COLO668 (cell line): ENCODE data around the gene KIAA1328.
"Not testable (repeated sequence)": the region's sequence is repeated elsewhere in the genome, so short reads cannot be mapped to it uniquely, and the experiment has no call there.

Experiments used
- DNase-seq: peaks from one replicate; lab custom pipeline; 2025; ENCODE audit not compliant: unreplicated experiment; lab: John Stamatoyannopoulos, UW

KIAA1328 gene

DNA sequence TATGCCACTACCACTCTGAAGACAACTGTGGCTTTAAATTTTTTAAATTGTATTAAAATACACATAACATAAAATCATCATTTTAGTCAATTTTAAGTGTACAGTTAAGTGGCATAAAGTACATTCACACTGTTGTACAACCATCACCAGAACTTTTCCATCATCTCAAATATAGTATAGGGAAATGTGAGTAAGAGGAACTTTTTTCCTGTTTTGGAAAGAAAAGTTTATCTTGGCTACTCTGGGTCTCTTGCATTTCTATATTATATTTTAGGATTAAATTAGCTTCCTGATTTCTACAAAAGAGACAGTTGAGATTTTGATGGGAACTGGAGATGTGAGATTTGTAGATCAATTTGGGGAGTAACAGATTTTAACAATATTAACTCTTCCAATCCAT is 3.4 kb upstream of the KIAA1328 start:
- DNase-seq: no peak

DNA sequence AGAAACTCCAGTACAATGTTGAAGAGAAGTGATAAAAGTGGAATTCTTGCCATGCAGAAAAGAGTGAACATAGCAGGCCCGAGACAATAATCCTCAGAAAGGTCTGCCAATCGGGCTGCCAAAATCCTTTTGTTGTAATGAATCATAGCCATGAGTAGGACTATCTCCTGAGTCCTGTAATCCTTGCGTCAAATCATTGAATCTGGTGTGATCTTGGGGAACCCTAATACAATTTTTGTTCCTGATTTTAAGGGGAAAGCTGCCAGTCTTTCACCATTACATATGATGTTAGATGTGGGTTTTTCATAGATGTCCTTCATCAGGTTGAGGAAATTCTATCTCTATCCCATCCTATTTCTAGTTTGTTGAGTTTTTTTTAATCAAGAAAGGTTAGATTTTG is 2.4 kb upstream of the KIAA1328 start:
- no peak for DNase-seq

DNA sequence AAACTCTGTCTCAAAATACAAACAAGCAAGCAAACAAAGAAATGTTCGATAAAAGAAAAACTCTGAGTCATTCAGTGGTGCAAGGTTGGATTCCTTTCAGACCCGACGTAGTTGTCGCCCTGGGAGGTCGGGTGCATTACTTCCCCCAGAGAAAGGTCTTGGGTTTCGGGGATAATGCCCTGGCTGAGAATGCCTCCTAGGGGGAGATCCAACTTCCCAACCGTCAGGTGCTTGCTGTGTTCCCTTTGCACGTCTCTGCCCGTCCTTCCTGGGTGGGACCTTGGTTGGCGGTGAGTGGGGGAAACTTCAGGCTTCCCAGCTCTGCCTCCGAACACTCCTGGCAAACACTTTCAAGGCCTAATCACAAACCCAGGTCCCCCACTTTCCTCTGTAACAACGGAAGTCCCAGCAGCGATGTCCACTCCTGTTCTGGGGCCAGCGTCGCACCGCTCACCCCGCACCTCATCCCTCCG is 734 bp upstream of the KIAA1328 start:
- peak; percentile 58 for DNase-seq

- no peak for DNase-seq
Observed at GRCh38 chr18:36829362-36830157, 633 bp downstream of the KIAA1328 start.

GRCh38 chr18:36830158-36830495 is 1.2 kb downstream of the KIAA1328 start:
- DNase-seq: no peak

DNA sequence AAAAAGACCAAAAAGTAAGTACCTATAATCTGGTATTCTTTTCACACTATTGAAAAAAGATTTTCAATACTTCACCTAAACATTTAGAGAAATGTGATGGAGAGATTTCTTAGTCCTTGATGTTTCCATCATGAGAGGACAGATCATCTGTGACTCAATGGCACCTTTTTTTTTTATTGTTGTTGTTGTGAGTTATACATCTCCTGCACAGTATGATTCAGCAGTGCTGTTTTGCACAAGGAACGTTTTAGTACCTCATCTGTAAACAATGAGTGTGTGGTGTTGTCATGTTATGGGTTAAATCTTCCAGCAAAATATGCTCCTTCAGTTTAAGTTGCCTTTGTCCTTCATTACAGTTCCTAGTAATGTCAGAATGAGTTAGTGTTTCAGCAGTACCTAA is 2.2 kb downstream of the KIAA1328 start:
- DNase-seq: no peak

DNA sequence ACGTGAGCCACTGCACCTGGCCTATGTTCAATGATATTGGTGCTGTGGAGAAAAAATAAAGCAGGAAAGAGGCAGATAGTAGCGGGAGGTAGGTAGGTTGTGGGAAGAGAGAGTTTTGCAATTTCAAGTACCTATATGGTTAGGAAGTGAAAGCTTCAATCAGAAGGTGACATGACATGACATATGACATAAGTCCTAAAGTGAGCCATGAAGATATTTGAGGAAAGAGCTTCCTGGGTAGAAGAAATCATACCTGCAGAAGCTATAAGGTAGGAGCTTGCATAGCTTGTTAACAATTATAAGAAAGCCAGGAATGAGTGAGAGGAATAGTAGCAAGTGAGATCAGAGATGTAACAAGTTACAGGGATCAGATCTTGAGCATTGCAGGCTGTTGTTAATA is 4.2 kb downstream of the KIAA1328 start:
- no peak for DNase-seq

- no peak for DNase-seq
Observed at GRCh38 chr18:36835927-36836326, 7.0 kb downstream of the KIAA1328 start.

- no peak for DNase-seq
Observed at GRCh38 chr18:36839835-36840234, 10.9 kb downstream of the KIAA1328 start.

DNA sequence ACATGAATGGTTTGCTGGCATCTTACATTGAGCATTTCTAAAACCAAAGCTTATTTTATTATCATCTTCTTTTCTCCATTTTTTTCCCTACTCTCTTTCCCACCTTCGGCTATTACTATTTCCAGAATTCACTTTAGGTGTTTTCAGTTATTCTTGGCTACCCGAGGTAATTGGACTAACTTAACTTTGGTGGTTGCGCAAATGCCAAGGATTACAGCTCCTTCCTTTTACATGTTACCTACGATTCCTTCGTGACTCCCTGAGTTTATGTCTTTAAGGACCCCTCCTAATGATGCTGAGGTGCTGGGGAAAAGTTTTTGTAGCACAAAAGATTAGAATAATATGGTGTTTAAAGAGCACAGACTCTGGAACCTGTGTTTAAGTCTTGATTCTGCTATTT is 14.3 kb downstream of the KIAA1328 start:
- DNase-seq: no peak

- no peak for DNase-seq
Observed at GRCh38 chr18:36843784-36844183, 14.9 kb downstream of the KIAA1328 start.

GRCh38 chr18:36848609-36849008 is 19.7 kb downstream of the KIAA1328 start:
- DNase-seq: no peak

DNA sequence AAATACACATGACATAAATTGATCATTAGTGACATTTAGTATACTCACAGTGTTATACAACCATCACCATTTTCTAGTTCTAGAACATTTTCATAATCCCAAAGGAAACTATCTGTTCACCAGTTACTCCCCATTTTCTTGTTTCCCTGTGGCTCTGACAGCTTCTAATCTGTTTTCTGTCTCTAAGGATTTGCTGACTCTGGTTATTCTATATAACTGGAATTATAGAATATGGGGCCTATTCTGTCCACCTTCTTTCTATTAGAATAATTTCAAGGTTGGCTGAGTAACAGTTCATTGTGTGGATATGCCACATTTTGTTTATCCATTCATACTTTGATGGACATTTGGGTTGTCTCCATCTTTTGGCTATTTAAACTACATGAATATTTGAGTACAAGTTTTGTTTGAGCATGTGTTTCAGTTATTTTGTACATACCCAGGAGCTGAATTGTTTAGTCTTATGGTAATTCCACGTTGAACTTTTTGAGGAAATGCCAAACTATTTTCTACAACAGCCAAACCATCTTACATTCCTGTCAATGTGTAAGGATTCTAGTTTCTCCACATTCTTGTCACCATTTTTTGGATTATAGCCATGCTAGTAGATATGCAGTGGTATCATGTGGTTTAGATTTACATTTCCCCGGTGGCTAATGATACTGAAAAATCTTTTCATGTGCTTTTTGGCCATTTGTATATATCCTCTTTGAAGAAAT is 20.5 kb downstream of the KIAA1328 start:
- DNase-seq: no peak

GRCh38 chr18:36850527-36851201 is 21.7 kb downstream of the KIAA1328 start:
- no peak for DNase-seq

GRCh38 chr18:36851202-36851590 is 22.3 kb downstream of the KIAA1328 start:
- no peak for DNase-seq

GRCh38 chr18:36856815-36857214 is 27.9 kb downstream of the KIAA1328 start:
- no peak for DNase-seq

DNA sequence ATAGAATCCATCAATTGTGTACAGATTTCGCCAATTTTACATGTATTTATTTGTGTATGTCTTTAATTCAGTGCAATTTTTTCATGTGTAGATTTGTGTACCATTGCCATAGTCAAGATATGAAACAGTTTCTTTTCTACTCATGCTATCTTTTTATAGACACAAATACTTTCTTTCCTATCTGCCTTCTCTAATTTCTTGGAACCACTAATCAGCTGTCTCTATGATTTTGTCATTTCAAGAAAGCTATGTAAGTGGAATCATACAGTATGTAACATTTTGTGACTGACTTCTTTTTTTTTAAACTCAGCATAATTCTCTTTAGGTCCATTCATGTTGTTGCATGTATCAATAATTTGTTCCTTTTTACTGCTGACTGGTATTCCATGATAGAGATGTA is 33.3 kb downstream of the KIAA1328 start:
- DNase-seq: no peak

DNA sequence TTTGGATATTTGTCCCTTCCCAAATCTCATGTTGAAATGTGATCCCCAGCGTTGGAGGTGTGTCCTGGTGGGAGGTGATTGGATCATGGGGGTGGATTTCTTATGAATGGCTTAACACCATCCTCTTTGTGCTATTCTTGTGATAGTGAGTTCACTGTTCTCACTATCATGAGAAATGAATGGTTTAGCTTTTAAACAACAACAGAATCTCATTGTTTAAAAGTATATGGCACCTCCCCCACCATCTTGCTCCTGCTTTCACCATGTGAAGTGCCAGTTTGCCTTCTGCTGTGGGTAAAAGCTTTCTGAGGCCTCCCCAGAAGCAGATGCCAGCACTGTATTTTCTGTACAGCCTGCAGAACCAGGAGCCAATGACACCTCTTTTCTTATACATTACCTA is 38.1 kb downstream of the KIAA1328 start:
- no peak for DNase-seq

DNA sequence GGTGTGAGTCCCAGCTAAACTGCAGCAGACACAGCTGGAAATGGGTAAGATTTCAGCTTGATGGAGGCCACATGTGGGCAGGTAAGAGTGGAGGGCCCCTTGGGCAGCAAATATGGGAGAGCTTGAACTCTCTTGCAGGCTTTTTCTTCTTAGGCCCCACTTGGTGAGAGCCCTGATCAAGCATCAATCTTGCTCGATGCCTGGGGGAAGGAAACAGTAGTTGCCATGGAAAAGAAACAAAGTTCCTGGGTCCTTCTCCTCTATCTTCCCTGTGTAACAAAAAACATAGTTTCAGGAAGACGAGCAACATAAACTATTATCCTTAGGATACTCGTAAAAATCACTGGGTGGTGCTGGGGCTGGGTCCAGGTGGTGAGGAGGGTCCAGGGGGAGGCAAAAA is 42.9 kb downstream of the KIAA1328 start:
- no peak for DNase-seq

DNA sequence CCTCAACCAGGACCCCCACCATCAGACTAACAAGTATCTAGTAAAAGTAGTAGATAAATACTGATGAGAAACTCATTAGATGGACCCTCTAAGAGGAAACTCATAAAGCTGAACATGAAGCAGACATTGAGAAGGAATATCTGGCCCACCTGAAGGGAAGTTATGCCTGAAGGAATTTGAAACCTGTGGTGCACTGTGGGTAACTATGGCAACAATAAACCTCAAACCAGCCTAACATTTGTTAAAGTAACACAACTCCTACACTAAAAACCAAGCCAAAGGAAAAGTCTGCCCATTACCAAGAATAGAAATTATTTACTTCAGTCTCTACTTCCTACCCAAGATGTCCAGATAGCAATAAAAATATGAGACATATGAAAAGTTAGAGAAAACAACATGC is 43.4 kb downstream of the KIAA1328 start:
- no peak for DNase-seq

- not testable (repeated sequence) for DNase-seq
Observed at GRCh38 chr18:36873826-36874225, 44.9 kb downstream of the KIAA1328 start.

GRCh38 chr18:36879796-36880195 is 50.9 kb downstream of the KIAA1328 start:
- DNase-seq: not testable (repeated sequence)
